Measurements from ENCODE around the gene ARHGEF19. TPM values are rescaled to one million over a fixed set of nuclear protein-coding genes. Genes with fewer than 3 reads are reported as not detected.
"Not testable (repeated sequence)": the region's sequence is repeated elsewhere in the genome, so short reads cannot be mapped to it uniquely, and the experiment has no call there.

The ARHGEF19 gene
- polyA plus RNA-seq, 4 donors: 16.7 to 28.3 (median 23.0) TPM

DNA sequence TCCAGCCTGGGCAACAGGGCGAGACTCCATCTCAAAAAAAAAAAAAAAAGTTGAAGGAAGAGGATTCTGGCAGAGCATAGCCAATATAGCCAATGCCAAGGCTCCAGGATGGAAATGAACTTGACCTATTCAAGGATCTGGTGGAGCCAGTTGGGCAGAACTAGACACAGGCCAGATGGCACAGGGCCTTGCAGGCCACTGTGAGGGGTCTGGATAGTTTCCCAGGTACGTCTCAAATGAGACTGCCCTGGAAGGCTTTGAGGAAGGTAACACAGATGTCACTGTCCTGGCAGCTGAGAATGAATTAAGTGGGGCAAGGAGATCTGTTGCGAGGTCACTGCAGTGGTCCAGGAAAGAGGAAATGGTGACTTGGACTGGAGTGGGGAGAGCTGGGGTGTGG is 12.0 kb upstream of the ARHGEF19 start:
- DNase-seq (ENCODE audit: low read depth in 4 of 4, low spot score in 2 of 4): no peak

GRCh38 chr1:16222716-16223115 is 10.3 kb upstream of the ARHGEF19 start:
- not testable (repeated sequence) for DNase-seq (ENCODE audit: low read depth in 4 of 4, low spot score in 2 of 4)

DNA sequence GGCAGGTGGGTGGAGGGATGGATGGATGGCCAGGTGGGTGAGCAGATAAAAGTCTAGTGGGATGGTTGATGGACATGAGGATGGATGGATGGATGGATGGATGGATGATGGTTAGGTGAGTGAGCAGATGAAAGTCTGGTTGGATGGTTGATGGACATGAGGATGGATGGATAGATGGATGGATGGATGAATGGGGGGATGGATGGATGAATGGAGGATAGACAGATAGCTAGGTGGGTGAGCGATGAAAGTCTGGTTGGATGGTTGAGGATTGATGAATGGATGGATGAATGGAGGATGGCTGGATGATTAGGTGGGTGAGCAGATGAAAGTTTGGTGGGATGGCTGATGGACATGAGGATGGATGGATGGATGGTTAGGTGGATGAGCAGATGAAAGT is 9.0 kb upstream of the ARHGEF19 start:
- DNase-seq (ENCODE audit: low read depth in 4 of 4, low spot score in 2 of 4): no peak

DNA sequence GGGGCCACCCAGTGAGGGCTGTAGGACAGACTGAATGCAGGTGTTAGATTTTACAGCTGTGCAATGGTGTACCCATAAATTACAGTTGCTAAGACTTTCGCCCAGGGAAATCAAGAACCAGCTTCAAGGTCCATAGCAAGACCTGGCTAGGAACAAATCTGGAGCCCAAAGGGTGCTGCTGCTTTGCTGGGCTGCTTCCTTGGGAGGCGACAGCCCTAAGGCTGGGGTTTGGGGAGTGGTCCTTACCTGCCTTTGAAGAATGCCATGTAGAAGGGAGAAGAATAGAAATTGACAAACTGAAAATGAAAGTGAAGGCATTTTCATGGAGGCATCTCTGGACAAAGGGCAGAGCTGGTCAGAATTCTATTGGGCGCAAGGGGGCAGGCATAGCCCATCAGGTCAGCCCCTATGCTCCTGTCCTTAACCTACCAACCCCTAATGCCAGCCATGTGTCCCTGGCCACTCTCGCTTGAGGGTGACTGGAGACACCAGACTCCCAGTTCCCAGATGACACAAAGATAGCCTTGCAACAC is 7.6 kb upstream of the ARHGEF19 start:
- DNase-seq (ENCODE audit: low read depth in 4 of 4, low spot score in 2 of 4): no peak

GRCh38 chr1:16218674-16219071 is 6.2 kb upstream of the ARHGEF19 start:
- no peak for DNase-seq (ENCODE audit: low read depth in 4 of 4, low spot score in 2 of 4)

DNA sequence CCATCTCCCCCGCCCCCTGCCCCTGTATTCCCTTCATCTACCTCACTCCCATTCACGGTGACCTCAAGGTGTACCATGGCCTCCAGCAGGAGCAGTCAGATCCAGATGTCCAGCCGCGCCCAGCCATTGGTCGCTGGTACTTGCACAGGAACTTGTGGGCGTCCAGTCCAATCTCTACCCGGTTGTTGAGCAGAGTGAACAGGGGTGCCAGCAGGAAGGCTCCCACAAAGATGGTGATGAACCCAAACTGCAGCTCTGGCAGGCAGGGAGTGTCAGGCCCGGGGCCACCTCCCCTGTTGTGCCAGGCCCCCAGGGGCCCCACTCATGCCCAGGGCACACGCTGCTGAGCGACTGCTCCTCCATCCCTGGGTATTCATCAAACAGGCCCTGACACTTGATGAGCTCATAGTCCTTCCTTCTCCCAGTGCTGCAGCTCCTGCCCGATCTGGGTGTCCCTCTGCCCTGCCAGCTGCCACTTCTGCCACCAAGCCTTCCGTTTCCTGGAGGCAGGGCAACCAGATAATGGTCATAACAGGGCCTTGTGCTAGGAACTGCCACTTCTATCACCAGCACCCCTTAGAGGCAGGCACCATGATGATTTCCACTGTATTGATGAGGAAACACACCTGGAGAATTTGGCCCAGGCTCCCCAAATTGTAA is 5.7 kb upstream of the ARHGEF19 start:
- DNase-seq (ENCODE audit: low read depth in 4 of 4, low spot score in 2 of 4): no peak

DNA sequence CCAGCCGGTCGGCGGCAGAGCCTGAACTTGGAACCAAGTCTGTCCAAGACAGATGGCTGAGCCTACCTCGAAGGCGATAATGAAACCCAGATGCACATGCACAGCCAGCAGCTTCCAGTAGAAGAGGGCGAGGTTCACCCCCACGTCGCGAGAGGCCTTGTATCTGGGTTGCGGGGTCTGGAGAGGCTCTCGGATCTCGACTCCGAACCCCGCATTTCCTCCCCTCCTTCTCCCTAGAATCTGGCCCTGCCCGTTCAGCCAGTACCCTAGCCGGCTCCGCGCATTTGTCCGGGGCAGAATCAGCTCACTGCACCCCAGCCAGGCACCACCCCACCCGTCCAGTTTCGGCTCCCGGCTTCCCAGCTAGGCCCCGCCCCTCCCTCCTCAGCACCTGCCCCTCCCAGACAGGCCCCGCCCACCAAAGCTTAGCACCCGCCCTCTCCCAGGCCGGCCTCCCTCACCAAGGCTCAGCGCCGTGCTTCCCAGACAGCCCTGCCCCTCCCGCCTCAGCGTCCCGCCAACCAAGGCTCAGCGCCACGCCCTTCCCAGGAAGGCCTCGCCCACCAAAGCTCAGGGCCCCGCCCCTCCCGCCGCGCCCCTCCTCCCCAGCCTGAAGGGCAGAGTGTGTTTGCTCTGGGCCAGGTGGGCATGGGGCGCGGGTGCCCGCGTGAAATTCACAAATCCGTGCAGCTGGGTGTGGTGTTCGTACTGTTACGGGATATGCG is 4.8 kb upstream of the ARHGEF19 start:
- DNase-seq (ENCODE audit: low read depth in 4 of 4, low spot score in 2 of 4): peak in 3 of 4 donors; percentile 82 to 90 (median 86)

- DNase-seq (ENCODE audit: low read depth in 4 of 4, low spot score in 2 of 4): peak in 1 of 4 donors; percentile 89
Measured at GRCh38 chr1:16215882-16216753, 3.7 kb upstream of the ARHGEF19 start.

DNA sequence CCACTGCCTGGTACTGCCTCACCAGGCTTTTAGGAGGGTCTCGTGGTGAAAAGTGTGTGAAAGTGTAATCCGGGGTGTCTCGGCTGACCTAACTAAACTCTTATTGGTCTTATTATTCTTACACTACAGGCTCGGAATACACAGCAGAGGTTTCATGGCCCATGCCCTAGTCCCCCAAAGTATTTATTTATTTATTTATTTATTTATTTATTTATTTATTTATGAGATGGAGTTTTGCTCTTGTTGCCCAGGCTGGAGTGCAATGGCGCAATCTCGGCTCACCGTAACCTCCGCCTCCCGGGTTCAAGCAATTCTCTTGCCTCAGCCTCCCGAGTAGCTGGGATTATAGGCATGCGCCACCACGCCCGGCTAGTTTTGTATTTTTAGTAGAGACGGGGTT is 2.8 kb upstream of the ARHGEF19 start:
- not testable (repeated sequence) for DNase-seq (ENCODE audit: low read depth in 4 of 4, low spot score in 2 of 4)

DNA sequence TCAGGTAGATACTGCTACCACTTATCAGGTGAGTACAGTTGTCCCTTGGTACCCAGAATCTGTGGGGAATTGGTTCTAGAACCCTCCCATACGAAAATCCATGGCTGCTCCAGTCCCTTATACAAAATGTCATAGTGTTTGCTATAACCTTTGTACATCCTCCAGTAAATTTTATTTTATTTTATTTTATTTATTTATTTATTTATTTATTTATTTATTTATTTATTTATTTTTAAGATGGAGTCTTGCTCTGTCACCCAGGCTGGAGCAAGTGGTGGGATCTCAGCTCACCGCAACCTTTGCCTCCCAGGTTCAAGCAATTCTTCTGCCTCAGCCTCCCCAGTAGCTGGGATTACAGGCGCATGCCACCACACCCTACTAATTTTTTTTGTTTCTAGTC is 1.1 kb upstream of the ARHGEF19 start:
- not testable (repeated sequence) for DNase-seq (ENCODE audit: low read depth in 4 of 4, low spot score in 2 of 4)

DNA sequence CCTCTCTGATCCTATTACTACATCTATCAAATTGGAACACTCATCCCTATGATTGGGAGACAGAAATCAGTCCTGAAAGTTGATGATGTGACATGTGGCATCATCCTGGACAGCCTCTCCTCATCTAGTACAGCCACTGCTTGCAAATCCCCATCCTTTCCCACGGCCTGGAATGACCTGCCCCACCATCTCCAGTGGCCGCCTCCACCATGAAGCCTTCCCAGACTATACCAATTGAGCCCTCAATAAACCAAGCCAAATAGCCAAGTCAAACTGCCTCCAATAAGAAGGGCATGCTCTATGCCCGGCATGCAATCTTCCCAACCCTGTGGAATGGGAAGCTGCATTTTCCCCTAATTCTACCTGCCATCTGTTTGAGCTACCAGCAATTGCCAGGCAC is 561 bp upstream of the ARHGEF19 start:
- no peak for DNase-seq (ENCODE audit: low read depth in 4 of 4, low spot score in 2 of 4)

- no peak for DNase-seq (ENCODE audit: low read depth in 4 of 4, low spot score in 2 of 4)
Measured at GRCh38 chr1:16211824-16212223, 628 bp downstream of the ARHGEF19 start.

- DNase-seq (ENCODE audit: low read depth in 4 of 4, low spot score in 2 of 4): no peak
Measured at GRCh38 chr1:16210581-16210980, 1.9 kb downstream of the ARHGEF19 start.

GRCh38 chr1:16209847-16210407 is 2.5 kb downstream of the ARHGEF19 start:
- no peak for DNase-seq (ENCODE audit: low read depth in 4 of 4, low spot score in 2 of 4)

- DNase-seq (ENCODE audit: low read depth in 4 of 4, low spot score in 2 of 4): no peak
Measured at GRCh38 chr1:16209132-16209846, 3.2 kb downstream of the ARHGEF19 start.

DNA sequence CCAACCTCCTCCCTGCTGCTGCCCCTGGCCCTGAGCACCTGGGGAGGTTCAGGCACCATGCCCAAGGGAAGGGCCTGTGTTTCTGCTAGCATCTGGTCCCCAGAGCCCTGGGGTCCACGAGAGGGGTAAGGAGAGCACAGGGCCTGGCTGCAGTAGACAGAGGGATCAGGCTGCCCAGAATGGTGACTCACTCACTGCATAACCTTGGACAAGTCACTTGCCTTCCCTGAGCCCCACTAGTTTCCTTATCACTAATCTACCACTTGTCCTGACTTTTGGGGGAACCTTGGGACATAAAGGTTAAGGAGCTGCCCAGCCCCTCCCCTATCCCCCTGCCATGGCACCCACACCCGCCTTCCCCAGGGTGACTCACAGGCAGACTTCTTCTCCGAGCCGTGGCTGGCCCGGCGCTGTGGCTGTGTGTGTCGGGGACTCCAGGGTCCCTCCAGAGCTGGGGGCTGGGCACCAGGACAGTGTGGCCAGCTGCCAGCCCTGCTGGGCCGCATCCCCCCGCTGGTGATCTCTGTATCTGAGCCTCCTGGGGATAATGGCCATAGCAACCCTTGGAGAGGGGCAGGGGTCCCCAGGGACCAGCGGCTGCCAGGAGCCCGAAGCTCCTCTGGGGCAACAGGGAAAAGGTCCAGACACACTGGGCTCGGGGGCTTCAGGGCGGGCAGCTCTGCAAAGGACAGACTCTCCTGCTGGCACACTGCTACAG is 4.0 kb downstream of the ARHGEF19 start:
- DNase-seq (ENCODE audit: low read depth in 4 of 4, low spot score in 2 of 4): no peak

- no peak for DNase-seq (ENCODE audit: low read depth in 4 of 4, low spot score in 2 of 4)
Measured at GRCh38 chr1:16207318-16208269, 4.9 kb downstream of the ARHGEF19 start.
